HL-60/S4 treated with retinoic acid at 250 ng/mL for 4 days and 3 days (cell line): ENCODE results near the gene PTPRG.

Experiments
- in situ Hi-C: fragments of 300-500 bp; cut with MboI; formaldehyde crosslinking; loops from 2 replicates; pipeline ENCODE4 v1.7.0; 2022; ENCODE audit warnings: low sequenced_read_pairs

PTPRG gene

DNA sequence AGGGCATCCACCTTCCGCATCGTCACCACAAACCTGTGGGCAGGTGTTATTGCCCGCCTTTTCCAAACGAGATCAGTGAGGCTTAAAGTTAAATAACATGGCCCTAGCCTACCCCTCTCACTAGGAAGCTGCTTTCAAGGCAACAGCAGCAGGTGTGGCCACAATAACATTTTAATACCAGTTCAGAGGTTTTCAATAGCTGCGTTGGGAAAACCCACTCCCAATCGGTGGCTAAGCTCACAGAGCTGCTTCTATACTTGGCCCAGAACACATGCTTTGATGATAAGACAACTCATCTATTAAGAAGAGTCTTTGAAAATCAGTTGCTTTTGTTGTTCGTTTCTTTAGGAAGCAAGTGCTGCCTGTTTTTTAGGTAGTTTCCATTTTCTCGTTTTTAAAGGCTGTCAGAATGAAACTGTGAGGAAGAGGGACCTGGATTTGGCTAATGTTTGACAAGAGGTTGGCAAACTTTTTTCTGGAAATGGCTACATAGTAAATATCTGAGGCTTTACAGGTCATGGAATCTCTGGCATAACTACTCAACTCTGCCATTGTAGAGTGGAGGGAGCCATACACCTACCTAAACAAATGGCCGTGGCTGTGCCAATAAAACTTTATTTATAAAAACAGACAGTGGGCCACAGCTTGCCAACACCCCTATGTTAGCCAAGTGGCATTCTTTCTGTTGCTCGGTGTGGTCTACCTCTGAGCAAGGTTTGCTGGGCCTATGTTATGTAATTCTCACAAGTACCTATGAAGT lies 632.4 kb downstream of the PTPRG start:
- in situ Hi-C loops: no loop called here

DNA sequence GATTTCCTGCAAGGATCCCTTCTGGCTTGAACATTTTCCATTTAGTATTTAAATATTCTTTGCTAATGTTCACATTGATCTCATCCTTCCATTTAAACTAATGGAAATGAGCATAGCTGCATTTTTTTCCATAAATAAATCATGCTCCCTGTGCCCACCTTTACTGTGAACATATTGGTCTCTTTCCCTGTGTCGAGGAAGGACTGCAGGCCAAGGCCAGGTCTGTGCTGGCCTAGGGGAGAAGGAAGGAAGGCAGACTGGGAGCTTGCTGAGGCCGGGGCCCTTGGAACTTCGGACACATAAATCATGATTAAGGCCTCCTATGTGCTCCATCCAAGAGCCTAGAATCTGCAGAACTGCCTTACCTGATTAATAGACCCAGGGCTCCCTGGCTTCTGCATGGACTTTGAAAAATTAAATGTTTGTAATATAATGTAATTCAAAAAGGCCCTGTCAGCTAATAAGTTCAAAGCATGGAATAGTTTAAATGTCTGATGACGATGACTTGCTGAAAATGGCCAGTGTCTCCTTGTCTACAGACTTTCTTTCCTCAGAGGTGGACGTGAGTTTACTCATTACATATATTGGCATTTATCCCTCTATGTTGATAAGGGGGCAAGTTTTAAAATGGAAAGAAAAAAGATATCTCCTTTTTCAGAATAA lies 636.1 kb downstream of the PTPRG start:
- in situ Hi-C loops: no loop called here

DNA sequence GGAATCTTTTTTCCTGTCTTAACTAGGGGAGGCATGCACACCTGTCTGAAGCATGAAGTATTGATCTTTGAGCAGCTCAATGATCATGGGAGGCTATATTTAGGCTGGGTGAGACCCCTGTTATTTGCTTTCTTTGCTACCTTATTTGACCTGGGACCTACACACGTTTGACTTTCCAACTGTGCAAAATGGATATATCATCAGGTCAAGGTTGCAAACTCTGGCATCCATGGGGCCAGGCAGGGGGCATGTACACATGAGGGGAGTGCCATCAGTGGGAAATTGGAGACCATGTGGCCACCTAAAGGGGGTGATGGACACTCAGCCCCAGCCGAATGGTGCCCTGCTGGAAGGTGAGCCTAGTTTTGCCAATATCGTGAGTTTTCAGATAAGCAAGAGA lies 637.8 kb downstream of the PTPRG start:
- in situ Hi-C loops: no loop called here

DNA sequence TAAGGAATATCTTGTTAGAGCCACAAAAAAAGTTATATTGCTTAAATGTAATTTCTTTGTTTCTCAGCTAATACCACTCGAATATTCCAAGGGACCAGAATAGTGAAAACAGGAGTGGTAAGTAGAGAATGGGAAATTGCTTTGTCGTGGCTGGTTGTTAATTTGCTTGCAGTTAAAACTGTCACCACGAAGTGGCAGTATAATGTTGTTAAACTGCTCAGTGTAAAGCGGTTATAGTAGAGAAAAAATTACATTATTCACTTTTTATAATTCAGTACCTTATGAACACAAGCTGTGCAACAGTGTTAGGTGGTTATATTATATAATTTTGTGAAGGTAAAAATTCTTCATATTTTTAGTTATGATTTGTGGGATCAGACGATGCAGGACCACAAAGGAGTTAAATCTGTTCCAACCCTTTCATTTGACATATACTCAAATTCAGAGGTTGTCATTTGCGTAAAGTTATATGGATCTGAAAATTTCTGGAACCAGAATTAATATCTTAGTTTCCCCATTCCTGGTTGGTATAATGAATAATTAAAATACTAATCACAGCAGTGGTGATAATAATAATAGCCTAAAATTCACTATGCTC lies 640.2 kb downstream of the PTPRG start:
- in situ Hi-C loops: no loop called here

DNA sequence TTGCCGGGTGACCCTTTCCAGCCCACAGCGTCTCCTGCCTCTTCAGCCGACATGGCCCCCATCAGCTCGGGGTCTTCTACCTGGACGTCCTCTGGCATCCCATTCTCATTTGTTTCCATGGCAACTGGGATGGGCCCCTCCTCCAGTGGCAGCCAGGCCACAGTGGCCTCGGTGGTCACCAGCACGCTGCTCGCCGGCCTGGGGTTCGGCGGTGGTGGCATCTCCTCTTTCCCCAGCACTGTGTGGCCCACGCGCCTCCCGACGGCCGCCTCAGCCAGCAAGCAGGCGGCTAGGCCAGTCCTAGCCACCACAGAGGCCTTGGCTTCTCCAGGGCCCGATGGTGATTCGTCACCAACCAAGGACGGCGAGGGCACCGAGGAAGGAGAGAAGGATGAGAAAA lies 641.8 kb downstream of the PTPRG start:
- in situ Hi-C loops: no loop called here

DNA sequence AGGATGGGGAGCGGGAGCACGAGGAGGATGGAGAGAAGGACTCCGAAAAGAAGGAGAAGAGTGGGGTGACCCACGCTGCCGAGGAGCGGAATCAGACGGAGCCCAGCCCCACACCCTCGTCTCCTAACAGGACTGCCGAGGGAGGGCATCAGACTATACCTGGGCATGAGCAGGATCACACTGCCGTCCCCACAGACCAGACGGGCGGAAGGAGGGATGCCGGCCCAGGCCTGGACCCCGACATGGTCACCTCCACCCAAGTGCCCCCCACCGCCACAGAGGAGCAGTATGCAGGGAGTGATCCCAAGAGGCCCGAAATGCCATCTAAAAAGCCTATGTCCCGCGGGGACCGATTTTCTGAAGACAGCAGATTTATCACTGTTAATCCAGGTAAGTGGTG lies 642.2 kb downstream of the PTPRG start:
- in situ Hi-C loops: no loop called here

DNA sequence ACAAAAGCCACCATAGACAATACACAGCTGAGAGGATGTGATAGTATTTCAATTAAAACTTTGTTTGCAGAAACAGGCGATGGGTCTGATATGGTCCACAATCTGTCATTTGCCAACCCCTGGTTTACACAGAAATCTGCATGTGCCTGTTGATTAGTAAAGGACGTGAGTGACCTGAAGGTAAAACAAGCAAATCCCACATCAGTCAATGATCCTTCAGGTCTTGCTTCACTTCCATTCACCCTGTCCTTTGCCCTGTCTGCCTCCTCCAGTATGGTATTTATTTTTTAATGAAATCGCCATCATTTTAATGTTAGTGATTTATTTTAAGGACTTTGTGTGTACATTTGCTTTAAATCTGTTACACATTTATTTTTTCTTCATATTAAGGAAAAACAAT lies 645.8 kb downstream of the PTPRG start:
- in situ Hi-C loops: no loop called here

DNA sequence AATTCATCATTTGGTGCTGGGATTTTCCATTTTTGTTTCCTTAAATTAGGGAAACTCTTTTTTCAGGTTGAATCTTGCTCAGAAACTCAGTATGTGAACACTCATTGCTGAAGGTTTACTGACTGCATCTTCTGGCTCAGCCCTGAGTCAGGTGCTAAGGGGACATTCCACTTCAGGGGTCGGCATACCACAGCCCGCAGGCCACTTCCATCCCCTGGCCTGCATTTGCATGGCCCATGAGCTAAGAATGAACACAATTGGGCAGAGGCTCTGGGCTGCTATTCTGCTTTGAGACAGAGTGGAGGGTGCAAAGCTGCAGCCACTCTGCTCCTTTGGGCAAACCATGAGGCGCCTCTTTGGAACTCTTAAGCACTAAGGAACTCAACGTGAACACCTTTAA lies 647.0 kb downstream of the PTPRG start:
- in situ Hi-C loops: no loop called here

DNA sequence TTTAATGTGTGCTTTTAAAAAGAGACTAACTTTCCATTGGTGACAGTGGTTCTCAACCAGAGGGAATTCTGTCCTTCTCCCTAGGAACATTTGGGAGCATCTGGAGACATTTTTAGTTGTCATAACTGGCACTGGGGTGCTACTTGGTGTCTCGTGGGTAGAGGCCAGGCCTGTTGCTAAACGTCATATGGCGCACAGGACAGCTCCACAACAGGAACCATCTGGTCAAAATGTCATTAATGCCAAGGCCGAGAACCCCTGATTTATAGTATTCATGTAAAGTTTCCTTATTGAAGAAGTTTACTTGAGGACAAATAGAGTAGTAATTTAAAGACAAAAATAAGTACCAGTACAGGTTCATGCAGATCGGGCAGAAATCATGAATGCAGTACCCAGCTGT lies 647.7 kb downstream of the PTPRG start:
- in situ Hi-C loops: no loop called here

DNA sequence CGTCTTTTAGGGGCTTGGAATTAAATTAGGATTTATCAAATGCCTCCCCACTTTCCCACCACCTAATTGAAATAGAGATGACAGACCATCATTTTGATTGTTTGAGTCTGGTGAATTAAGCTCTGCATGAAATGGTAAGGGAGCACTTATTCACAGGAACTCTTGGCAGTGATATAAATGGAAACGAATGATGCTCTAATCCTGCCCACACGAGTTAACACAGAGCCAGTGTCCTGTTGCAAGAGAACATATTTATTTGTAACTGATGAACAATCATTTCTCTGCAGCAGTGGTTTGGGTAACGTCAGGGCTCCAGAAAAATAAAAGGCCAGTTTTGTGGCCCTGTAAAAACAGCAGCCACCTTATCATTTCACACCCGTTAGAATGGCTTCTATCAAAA lies 648.6 kb downstream of the PTPRG start:
- in situ Hi-C loops: no loop called here

DNA sequence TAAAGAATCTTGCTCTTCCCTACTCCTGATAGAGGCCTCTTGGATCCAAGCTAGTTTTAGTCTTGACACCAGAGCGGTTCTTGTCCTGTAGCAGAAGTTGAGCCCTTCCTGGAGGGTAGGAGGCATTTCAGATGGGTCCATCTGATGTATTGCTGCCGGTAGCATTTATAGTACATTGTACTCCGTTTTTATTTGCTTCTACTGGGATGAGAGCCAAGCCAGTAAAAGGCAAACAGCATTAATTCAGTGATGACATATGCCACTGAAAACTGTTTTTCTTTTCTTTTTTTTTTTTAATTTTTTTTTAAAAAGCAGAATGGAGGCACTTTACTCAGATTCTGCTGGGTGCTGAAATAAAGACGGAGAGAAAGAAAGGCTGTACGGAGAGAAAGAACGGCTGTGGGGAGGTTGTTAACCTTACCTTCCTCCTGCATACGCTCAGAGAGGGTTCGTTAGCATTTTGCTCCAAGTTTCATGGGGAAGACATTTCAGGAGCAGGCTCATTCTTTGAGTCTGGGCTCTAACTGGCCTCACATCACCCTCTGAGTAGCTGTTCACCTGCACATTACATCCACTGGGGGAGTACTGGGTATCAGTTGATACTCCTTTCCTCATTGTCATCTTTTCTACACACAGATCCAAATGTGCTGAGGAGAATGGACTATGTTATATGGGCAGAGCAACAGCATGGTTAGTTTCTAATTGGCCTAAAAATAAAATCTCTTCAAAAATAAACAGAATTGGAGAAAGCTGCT lies 650.5 kb downstream of the PTPRG start:
- in situ Hi-C loops: no loop called here

DNA sequence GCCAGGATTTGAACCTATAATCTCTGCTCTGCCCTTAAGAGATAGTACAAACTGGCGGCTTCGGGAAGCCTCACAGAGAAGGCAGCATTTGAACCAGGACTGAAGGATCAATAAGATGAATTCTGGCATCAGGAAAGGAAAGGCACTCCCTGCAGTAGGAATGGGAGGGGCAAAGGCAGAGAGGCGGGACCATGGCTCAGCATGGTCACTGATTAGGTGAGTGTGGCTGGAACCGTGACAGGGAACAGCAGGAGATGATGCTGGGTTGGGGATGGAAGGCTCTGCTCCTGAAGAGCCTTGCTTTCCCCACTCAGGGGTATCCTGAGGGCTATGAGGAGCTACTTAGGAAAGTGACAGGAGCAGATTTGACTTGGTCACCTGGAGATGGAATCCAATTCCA lies 653.5 kb downstream of the PTPRG start:
- in situ Hi-C loops: no loop called here

DNA sequence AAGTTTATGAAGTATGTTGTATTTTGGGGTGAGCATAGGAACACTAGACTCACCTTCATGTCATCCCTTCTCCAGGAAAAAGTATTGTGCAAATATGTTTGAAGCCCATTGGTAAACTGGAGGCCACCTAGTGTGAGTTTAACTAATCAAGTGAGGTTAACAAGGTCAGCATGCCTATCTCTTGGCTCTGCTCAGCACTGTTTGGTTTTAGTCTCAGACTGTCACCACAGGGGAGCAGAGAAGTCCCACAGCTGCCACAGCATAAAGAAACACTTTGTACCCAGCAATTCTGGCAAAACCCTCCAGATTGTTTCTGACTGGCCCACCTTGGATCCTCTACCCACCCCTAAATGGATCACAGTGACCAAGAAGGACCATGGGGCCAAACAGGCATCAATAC lies 659.2 kb downstream of the PTPRG start:
- in situ Hi-C loops: no loop called here

DNA sequence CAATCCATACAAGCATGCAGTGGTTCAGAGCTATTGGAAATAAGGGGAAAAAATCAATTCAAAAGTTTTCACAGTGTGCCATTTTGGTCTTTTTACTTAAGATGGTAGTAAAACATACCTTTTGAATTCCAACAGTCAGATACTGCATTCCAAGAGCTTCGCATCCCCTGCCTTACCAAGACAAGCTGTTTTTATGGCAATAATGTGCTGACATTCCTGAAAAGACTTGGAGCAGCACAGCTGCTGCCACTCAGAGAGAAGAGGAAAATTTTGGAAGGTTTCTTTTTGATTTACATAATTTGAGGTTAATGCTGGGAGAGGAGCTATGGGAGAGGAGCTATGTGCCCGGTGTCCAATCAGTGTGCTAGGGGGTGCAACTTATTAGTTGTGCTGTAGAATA lies 663.7 kb downstream of the PTPRG start:
- in situ Hi-C loops: no loop called here

DNA sequence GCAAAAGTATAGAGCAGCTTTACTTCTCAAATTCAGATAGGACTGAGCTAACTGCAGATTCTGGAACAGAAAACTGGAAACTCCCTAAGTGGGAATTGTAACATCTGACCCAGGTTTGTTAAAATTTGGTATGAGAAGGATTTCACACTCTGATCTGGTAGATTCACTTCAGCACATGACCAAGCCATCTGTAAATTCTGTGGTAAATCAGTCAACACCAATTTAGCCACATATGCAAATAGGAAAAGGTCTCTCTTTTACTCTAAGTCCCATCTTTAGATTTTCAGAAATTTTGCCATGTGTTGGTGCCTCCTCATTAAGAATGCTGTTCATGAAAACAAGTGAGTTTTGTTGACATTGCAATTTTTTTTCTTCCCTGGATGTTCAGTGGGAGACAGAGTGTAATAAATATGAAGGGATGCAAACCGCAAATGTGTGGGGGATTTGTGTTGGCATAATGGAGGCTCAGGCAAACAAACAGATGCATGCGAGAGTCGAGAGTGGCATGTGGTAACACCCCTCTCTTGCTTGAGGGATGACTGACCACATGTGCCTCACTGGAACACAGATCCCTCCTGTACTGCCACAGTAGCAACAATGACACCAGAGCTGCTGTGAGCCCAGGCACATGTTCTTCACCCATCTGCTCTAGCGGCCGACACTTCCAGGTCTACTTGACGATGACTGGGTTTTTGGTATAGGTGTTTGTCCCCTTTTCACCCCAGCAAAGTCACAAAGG lies 665.4 kb downstream of the PTPRG start:
- in situ Hi-C loops: no loop called here

DNA sequence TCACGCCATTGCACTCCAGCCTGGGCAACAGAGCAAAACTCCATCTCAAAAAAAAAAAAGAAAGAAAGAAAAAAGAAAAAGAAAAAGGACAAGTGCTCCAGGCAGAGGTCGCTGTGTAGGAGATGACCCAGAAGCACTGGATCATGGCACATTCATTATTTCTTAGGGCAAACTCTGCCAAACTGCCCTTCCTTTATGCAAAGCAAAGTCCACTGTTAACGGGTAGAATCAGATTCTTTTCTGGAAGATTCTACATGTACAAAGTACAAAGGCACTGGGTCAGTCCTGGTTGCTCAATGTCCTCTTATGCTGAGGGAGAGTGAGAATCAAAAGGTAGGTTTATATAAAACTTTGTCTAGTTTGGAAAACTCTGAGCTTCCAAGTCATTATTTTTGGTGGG lies 667.1 kb downstream of the PTPRG start:
- in situ Hi-C loops: no loop called here

DNA sequence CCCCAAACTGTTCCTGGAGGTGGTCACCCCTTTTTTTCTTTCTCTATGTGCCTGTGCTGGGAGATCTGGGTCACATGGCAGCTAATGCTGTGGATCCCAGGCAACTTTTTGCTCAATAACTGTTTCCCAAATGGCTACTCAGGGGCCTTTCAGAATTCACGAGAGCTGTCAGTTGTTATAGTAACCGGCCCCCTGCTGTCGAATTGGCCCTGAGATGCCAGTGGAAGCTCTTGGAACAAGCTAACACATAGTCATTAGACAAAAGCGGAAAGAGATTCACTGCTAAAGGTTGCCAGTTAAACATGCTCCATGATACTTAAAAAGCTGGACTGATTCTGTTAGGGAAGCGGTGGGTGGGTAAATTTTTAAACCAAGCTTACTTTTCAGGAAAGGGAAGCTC lies 667.8 kb downstream of the PTPRG start:
- in situ Hi-C loops: no loop called here

DNA sequence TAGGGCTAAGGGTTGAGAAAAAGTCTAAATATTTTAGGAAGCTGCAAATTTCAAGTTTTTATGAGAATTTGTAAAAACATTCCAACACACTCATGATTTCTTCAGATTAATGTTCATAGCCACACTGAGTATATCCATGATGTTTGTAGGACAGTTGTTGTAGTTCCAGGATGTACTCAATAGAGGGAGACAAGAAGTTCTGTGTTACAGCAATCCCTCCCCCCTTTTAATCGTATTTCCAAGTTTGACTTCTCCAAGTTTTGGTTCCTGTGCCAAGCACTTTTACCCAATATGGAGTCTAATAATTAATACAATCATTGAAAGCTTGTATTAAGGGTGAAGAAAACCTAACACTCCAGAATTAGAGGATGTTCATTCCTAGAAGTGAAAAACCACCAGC lies 668.5 kb downstream of the PTPRG start:
- in situ Hi-C loops: no loop called here

DNA sequence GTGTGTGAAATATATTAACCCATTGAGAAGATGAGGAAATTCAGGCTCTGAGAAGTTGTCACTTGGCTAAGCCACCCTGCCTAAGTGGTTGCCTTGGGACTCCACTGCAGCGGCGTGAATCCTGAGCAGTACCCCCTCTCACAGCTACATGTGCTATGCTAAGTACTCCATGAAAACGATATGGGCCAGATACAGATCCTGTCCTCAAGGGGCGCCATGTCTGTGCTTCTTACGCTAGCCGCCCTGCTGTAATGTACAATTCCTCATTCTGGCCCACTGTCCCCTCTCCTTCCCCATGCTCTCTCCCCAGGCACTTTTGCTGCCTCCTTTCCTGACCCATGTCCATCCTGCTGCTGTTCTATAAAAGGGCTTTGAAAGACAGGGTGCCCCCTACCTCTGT lies 671.7 kb downstream of the PTPRG start:
- in situ Hi-C loops: no loop called here

DNA sequence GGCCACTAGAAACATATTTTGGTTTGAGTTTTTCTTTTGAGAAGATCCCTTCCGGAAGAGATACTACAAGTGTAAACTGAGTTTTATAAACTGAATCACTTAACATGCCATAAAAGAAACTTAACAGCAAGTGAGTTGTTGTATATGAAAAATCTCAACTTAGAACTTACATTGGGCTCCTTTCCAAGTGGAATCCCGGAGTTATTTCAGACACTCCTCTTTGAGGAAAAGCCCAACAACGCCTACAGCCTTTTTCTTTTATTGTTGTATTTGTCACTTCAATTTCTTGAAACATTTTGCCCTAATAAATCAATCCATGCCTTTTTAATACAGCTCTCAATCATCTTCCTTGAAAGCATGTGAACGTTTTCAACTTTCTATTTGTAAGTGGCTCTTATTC lies 674.6 kb downstream of the PTPRG start:
- in situ Hi-C loops: no loop called here
